HuH-7.5 (cell line): ENCODE data around the gene CFAP73.
A peak's percentile ranks its signal among the peaks of the same experiment; 100 is the strongest.
"Not testable (repeated sequence)": the region's sequence is repeated elsewhere in the genome, so short reads cannot be mapped to it uniquely, and the experiment has no call there.

Experiments used
- DNase-seq: peaks from one replicate; pipeline ENCODE4 v3.0.0; 2011; ENCODE audit warnings: low spot score

The CFAP73 gene

GRCh38 chr12:113191227-113191626 lies 41.7 kb downstream of the CFAP73 start:
- DNase-seq: no peak

GRCh38 chr12:113194971-113195391 lies 45.5 kb downstream of the CFAP73 start:
- no peak for DNase-seq

GRCh38 chr12:113195598-113195997 lies 46.1 kb downstream of the CFAP73 start:
- no peak for DNase-seq

DNA sequence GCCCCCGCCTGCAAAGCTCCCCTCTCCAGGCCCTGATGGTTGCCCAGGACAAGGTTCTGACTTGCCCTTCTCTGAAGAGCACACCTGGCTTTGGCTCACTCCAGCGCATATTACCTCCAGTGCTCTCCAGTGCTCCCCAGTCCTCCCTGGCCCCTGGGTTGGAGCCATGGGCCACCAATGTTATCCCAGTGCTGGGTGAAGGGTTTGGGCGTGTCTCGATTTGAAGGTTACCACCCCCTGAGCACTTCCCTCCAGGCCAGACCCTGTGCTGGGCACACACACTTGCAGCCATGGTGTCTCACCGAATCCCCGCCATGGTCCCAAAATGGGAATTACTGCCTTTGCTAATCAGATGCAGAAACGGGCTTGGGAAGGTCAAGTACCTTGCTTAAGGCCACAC lies 47.1 kb downstream of the CFAP73 start:
- no peak for DNase-seq

DNA sequence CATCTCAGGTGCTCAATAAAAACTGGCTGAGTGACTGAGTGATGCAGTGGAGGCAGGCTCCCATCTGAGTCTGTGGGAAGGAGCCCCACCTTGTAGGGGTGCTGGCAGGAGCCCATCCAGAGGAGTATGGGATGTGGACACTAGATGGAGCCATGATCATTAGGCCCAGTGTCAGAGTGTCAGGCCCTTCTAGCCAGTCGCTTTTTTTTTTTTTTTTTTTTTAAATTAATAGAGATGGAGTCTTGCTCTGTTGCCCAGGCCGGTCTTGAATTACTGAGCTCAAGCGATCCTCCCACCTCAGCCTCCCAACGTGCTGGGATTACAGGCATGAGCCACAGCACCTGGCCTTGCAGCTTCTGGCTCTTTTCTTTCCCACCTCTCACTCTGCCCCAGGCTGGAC lies 47.5 kb downstream of the CFAP73 start:
- DNase-seq: peak; percentile 86

DNA sequence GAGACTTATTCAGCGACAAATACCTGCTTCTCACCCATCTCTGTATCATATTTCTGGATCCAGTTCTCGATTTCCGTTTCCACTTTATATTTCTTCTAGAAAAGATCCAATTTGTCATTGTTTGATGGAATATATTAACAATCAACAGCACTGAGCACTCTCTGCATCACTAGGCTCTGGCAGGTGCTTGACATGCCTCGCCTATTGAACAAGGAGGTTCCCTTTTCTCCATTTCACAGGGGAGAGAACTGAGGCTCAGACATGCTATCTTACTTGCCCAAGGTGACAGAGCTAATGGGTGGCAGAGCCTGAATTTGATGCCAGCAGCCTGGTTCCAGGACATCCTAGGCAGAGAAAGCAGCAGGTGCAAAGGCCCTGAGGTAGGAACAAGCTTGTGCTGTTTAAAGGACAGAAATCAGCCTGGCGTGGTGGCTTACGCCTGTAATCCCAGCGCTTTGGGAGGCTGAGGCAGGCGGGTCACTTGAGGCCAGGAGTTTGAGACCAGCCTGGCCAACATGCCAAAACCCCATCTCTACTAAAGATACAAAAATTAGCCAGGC lies 48.1 kb downstream of the CFAP73 start:
- no peak for DNase-seq

GRCh38 chr12:113198296-113198695 lies 48.8 kb downstream of the CFAP73 start:
- DNase-seq: no peak

- DNase-seq: no peak
These were observed 50.7 kb downstream of the CFAP73 start for GRCh38 chr12:113200021-113200797.

DNA sequence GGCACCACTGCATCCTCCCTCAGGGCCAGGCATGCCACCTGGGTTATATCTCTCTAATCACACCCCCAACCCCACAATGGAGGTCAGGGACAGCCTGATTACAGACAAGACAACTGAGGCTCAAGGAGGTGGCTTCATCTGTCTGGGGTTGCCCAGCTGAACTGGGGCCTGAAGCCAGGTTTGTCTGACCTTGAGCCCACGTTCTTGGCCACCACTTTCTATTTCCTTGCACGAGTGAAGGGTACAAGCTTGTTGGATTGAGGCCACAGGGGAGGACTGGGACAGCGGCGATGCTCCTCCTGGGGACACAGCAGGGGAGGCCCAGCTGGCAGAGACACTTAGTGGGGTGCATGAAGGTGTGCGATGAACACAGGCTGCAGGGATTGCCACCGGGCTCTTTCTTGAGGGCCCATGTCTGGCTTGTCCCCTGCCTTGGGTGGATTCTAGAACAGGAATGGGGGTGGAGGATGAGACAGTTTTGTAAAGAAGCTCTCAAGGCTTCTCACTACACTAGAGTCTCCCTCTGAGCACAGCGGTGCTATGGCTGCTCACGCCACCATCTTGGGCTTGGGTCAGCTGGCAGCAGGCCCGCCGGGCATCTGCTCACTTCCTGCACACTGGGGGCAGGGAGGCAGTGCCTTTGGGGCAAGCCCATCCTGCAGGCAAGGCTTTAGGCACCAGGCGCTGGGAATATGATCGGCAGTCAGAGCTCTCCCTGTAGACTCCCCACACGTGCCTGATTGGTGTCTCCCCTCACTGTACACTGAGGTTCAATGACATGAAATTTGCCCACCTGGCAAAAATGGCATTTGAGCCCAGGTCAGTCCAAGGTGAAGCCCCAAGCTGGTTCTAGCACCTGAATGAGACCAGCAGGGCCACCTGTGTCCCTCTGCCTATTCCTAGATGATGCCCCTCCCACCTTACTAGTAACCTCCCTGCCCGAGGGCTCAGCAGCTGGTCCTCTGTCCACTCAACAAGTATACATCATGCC lies 52.0 kb downstream of the CFAP73 start:
- no peak for DNase-seq

GRCh38 chr12:113202300-113203075 lies 53.0 kb downstream of the CFAP73 start:
- no peak for DNase-seq

- DNase-seq: no peak
These were observed 54.6 kb downstream of the CFAP73 start for GRCh38 chr12:113203852-113204760.

- no peak for DNase-seq
These were observed 55.3 kb downstream of the CFAP73 start for GRCh38 chr12:113204804-113205203.

- DNase-seq: not testable (repeated sequence)
These were observed 57.3 kb downstream of the CFAP73 start for GRCh38 chr12:113206802-113207201.

DNA sequence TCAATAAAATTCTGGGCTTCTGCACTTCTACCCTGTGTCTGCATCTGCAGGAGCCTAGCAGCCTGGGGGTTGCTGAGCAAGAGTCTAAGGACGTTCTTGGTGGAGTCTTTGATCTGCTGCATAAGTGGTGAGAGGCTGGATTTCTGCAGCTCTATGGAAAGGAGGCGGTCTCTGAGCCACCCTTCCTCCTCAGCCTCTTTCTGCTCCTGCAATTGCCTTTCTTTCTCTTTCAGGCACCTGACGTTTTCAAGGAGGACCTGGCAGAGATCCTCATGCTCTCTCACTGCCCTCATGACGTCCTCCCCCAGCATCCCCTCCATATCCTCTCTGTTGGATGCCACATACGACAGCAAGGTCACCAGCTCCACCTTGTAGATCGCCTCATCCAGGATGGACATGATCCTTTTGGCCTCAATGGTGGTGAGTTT lies 58.1 kb downstream of the CFAP73 start:
- DNase-seq: no peak

DNA sequence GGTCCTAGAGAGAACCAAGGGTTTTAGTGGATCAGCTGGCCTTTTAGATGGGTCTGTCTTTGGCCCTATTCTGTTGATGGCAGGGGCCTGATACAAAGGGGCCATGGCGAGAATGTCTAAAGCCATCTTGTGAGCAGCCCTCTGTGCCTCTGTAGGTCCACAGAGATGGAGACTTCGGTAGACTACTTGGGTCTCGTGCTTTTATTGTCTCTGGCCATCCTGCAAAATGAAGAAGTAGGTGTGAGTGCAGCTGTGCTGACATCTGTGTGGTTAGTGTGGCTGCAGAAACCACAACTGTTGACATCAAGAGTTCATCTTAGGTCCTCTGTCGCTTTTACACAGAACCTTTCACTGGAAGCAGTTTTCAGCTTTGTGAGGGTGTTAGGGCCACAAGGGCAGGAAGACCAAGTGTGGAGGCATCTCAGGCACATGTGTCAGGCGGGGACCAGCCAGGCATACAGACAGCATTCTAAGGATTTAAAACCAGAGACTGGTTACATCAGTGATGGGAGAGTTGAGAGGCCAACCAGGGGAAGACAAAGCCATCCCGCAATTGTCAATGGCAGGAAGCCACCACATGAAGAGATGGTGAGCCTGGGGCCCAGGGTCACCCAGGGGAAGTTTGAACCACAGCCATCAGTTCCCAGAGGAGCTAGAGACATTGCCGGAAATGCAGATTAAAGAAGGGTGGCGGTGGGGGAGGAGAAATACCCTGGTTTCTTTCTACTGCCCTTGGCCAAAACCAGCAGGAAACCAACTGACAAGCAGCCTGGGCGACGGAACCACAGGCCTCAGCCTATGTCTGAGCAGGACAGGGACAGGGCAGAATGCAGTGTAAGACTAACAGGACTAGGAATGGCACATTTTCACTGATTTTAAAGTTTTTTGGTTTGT lies 58.8 kb downstream of the CFAP73 start:
- DNase-seq: no peak
